ENCODE measurements around the gene TNS3.

TNS3 gene

DNA sequence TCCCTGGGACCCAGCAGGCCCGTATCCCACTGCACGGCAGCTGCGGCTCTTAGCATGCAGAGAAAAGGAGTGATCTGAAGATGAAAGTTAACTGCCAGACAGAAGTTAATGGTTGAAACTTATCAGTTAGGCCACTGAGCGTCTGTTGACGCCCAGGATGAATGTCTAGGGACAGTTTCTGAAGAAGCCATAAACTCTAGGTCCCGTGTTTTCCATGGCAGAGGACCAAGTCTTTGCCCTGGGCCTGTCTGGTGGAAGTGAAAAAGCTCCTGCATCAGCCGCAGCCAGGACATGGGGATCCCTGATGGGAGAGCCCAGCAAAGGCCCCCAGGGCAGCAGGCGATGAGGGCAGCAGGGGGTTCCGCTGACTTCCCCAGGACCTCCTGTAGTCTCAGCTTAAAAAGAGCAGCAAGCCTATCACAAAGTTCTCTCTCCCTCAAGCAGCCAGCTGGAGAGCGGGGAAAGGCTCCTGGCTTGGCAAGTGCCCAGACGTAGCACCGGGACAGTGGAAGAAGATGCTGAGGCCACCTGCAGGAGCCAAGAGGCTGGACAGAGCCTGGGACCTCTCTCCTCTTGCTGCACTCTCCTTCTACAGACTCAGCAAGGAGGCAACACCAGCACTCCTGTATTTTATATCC is 79.6 kb downstream of the TNS3 start:
- DNase-seq = no peak

DNA sequence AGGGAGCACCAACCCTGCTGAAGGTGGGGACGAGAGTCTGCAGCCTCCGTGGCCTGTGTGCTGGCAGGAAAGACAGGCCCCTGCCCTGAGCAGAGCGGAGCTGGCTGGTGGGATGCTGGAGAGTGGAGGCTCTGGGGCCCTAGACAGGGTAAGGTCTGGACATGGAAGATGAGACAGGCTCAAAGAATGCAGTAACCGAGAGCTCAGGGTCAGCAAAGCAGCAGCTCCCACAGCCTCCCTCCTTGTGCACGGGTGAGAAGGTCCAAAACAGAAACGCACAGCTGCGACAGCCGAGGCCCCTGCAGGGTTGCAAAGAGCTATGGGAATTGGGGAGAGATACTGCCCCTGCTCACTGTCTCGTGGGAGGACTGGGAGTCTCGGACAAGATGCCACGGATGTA is 80.5 kb downstream of the TNS3 start:
- no peak for DNase-seq

DNA sequence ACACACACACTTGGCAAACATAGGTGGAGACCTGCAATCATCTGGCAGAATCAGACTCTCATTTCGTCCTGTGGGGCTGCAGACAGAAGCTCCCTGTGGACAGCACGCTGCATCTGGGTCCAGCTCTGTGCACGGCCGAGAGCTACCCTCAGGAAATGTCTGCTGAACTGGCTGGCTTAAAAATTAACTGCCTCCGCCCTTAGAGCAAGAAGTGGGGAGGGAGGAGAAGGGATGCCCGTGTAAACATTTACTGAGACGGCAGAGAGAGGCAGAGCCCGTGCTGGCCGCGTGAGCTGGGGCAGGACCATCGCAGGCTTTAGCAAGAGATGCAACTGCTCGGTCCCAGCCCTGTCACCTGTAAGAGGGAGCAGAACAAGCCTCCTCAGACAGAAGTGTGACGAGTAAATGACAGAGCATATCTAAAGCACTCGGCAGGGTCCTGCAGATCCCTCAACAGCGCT is 81.8 kb downstream of the TNS3 start:
- no peak for DNase-seq

- no peak for DNase-seq
Observed at GRCh38 chr7:47498229-47499056, 83.5 kb downstream of the TNS3 start.

GRCh38 chr7:47497367-47498096 is 84.4 kb downstream of the TNS3 start:
- DNase-seq = no peak

GRCh38 chr7:47496666-47497065 is 85.2 kb downstream of the TNS3 start:
- DNase-seq = no peak

- DNase-seq = peak; percentile 43
Observed at GRCh38 chr7:47496056-47496665, 85.8 kb downstream of the TNS3 start.

- DNase-seq = no peak
Observed at GRCh38 chr7:47493976-47494911, 87.7 kb downstream of the TNS3 start.

GRCh38 chr7:47492716-47493325 is 89.1 kb downstream of the TNS3 start:
- peak; percentile 89 for DNase-seq

GRCh38 chr7:47490501-47491265 is 91.2 kb downstream of the TNS3 start:
- DNase-seq = no peak

- DNase-seq = no peak
Observed at GRCh38 chr7:47489624-47490023, 92.3 kb downstream of the TNS3 start.

DNA sequence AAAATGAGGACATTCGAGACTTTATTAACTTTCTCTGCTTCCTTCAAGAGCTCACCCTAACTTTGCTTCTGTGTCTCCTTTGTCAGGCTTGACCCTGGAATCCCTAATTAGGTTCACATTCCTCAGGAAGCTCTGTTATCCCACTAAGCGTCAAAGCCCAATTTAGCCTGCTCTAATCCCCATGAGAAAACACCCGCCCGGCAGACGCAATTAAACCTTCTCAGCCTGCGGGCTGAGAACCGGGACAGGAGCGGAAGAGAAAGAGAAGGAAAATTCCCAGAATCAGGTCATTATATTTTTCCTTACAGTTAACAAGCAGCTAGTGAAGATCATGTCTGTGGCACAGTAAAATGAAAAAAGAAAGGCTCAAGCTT is 93.0 kb downstream of the TNS3 start:
- no peak for DNase-seq

- no peak for DNase-seq
Observed at GRCh38 chr7:47488201-47488968, 93.5 kb downstream of the TNS3 start.

DNA sequence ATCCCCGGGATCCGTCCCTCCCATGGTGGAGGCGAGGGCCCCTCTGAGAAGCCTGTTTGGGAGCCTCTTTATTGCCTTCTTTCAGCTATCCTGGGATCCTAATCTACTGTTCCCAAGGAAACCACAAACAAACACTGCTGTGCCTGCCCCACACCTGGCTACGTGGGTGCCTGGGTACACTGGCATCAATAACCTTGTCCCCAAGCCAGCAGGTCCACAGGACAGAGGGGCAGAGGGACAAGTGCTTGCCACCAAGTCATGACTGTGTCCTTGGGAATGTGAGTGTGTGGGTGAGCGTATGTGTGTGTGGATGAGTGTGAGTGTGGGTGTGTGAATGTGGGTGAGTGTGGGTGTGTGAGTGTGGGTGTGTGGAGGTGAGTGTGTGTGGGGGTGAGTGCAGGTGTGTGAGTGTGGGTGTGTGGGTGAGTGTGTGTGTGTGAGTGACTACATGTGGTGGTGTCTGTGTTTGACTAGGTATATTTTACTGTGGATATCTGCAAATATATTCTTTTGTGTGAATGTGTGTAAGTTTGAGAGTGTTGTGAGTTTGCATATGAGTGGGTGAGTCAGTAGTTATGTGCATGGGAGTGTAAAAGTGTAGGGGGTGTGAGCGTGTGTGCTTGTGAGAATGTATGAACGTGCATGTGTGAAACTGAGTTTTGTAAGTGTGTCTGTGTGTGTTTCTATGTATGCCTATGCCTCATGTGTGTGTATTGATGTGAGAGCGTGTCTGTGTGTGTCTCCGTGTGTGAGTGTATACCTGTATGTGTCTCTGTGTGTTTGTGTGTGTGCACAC is 96.1 kb downstream of the TNS3 start:
- DNase-seq = peak; percentile 43

DNA sequence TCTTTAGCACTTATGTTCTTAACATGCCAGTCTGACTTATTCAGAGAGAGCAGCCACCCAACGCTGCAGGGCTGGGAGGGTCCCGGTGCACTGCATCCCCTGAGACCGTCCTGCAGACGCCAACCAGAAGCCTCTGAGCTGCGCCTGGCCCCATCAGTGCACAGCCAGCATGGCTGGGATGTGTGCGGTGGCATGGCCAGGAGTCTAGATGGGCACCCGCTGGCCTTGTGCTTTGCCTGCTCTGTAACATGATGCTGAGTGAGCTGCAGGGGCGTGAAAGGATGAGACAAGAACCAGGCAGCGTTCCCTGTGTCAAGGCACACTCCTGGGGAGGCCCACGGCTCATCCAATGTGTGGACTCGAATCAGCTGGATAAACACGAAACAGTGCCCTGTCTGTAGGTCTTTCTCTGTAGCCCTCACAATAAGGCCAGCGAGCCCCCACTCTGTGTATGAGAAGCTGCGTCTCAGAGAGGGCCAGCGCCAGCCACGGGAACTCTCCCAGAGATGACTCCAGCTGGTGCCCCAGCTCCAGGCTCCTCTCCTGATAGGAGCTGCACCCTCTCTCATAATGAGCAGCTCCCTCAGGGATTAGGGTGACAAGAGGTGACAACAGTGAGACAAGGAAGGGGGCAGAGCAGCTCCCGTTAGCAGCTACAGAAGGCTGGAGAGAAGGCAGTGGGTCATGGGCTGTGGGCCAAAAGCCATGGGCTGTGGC is 96.8 kb downstream of the TNS3 start:
- DNase-seq = no peak

DNA sequence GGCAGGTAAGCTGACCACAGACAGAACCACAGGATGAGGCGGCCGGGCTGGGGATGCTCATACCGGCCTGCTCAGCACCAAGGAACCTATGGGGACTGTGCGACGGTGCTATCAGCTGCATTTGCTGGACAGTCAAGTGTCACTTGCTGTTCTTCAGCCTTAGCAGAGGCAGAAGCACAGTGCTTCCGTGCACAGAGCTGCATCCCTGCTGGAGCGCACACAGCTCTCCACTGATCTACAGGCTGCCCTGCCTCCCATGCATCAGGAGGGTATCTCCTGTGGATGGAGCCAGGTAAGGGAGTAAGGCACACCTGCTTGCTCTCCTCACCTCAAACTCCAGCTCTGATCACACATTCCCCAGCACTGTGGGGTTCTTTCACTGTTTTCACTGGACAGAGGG is 97.5 kb downstream of the TNS3 start:
- DNase-seq = no peak

DNA sequence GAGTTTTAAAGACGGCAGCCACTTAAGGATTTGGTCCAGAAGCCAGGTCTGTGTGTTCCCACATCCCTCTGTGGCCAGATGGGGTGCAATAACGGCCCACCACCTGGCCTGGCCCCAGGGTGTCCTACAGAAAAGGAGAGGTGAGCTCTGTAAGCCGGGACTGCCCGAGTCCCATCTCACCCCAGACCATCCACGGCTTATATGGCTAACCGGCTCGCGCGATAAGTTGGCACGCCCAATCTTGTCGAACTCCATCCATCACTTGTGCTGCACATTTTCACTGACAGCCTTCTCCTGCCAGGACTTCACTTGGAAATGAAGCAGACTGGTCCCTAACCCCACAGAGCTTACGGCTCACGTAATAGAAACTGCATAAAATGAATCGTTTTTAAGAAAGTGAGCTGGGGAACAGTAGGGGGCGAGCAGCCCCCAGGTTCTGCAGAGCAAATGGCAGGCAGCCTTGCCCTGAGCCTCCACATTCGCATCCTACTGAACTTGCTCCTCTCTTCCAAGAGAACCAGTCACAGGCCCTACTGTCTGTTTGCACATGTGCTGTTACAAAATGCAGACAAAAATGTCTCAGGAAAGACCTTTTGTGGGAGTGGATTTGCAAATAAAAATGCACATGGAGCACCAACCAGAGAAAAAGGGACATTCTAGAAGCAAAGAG is 98.2 kb downstream of the TNS3 start:
- DNase-seq = no peak

All from NCI-H2081 treated with DMSO at 0.1 percent for 48 hours (cell line).